HG03354 (cell line): ENCODE data around the gene PDE6B.
A peak's percentile ranks its signal among the peaks of the same experiment; 100 is the strongest.

Experiments used
- ATAC-seq: cut with Tn5 transposase; IDR thresholded peaks from one replicate; pipeline ENCODE4 v1.9.1; 2021; ENCODE audit warnings: mild to moderate bottlenecking; ENCODE audit not compliant: unreplicated experiment, poor library complexity, severe bottlenecking

The PDE6B gene

DNA sequence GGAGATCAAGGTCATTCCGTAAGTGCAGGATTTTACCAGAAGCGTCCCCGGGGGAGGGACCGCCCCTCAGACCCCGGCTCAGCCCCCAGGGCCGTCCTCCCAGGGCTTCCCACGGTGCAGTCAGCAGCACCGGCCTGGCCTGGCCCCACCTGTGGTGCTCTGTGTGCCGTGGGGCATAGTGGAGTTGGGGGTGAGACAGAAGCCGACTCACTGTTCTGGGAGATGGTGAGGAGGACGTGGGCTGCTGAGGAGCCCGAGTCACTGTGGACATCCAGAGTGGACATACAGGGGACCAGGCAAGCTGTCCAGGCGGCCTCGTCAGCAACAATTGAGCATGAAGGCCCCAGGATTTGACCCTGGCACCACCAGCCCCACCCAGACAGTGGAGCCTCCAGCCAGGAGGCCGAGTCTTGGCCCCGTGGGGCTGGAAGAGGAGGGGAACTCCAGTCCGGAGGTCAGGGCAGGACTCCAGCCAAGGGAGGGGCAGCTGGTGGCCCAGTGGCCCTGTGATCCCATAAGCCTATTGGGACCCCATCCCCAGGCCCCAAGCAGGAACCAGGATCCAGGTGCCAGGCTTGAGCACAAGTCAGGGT, 29.6 kb downstream of the PDE6B start:
- ATAC-seq = no peak

DNA sequence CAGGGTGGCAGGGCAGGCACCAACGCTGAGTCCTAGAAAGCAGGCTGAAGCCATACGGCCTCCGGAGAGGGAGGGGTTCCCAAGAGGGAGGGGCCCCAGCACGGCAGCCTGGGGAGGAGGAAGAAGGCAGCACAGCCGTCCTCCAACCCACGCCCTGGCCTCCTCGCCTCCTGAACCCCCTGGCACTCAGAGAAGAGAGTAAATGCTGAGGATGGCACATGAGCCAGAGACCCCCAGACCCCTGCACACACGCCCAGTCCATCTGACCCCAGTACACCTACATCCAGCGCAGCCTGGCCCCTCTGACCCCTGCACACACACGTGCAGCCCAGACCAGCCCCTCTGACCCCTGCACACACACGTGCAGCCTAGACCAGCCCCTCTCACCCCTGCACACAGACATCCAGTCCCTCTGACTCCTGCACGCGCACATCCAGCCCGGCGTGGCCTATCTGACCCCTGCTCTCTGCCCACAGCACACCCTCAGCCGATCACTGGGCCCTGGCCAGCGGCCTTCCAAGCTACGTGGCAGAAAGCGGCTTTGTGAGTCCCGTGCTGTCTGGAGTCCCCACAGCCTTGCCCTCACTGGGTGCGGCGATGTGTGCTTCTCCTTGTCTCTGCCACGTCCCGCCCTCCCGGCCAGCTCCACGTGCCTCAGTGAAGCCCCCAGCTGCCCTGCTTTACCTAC, 30.2 kb downstream of the PDE6B start:
- no peak for ATAC-seq

DNA sequence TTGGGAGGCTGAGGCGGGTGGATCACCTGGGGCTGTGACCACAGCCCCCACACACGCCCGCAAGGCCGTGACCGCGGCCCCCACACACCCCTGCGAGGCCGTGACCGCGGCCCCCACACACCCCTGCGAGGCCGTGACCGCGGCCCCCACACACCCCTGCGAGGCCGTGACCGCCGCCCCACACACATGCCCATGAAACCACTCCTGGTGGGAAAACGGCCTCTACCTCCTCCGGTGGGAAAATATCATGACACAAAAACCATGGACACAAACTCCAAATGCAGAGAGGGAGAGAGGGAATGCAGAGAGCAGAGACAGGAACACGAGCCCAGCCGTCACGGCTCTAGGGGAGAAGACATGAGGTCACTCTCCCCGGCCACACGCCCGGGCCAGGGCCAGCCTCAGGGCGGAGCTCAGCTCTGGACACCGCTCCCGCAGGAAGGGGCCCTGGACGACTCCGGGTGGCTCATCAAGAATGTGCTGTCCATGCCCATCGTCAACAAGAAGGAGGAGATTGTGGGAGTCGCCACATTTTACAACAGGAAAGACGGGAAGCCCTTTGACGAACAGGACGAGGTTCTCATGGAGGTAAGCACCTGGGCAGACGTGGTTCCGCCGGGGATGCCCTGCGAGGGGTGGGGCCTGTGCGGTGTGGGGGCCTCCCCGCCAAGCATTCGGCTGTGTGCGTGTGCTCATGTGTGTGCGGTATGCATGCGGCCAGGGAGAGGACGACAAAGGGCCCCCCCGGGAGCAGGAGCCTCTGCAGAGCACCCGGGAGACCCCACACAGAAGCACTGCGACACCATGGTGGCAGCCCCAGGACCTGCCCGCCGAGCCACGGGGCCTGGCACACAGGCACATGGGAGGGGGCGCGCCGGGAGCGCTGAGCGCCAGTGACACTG, 31.3 kb downstream of the PDE6B start:
- no peak for ATAC-seq

DNA sequence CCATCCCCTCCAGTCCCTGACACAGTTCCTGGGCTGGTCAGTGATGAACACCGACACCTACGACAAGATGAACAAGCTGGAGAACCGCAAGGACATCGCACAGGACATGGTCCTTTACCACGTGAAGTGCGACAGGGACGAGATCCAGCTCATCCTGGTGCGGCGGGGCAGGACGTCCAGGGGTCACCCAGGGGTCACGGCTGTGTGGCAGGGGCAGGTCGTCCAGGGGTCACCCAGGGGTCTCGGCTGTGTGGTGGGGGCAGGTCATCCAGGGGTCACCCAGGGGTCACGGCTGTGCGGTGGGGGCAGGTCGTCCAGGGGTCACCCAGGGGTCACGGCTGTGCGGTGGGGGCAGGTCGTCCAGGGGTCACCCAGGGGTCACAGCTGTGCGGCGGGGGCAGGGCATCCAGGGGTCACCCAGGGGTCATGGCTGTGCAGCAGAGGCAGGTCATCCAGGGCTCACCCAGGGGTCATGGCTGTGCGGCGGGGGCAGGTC, 32.0 kb downstream of the PDE6B start:
- ATAC-seq = no peak

DNA sequence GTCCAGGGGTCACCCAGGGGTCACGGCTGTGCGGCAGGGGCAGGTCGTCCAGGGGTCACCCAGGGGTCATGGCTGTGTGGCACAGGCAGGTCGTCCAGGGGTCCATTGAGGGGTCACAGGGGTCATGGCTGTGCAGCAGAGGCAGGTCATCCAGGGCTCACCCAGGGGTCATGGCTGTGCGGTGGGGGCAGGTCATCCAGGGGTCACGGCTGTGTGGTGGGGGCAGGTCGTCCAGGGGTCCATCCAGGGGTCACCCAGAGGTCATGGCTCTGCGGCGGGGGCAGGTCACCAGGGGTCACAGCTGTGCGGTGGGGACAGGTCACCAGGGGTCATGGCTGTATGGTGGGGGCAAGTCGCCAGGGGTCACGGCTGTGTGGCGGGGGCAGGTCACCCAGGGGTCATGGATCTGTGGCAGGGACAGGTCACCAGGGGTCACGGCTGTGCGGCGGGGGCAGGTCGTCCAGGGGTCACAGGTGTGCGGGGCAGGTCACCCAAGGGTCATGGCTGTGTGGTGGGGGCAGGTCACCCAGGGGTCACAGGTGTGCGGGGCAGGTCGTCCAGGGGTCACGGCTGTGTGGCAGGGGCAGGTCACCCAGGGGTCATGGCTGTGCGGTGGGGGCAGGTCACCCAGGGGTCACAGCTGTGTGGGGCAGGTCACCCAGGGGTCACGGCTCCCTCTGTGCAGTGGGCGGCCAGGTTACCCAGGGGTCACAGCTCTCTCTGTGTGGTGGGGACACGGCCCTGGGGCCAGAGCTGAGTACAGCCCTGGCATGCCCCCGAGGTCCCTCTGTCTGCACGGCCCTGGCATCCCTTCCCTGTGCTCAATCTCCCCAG, 32.7 kb downstream of the PDE6B start:
- no peak for ATAC-seq

DNA sequence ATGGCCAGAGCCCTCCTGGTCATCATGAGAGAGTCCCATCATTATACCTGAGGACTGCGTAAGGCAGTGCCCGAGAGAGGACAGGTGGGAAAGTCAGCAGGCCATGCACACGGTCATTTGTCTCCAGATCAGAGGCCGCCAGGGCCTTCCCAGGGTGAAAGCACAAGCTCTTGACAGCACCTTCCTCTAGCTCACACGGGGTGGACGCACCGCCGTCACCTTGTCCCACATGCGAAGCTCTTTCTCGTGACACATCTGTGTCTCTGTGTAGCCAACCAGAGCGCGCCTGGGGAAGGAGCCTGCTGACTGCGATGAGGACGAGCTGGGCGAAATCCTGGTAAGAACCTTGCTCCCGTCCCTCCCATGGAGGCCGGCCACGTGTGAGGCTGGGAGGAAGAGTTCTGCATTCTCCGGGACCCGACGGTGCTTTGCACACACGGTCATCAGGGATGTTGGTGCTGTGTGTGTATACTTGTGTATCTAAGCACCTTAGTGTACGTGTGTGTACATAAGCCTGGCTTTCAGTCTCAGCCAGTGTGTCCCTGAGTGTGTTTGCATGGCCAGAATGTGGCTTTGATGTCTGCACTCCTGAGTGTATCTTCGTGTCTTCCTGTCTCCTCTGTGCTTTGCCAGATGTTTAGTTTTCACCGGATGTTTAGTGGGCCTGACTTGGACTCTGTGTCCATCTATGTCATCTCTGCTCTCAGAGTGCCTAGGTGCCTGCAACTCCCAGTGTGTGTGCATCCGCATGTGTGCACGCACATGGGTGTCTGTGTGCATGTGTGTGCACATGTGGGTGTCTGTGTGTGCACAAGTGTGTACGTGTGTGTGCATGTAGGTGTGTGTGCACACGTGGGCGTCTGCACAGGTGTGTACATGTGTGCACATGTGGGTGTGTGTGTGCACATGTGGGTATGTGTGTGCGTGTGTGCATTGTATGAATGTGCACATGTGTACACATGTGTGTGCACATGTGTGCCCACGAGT, 33.6 kb downstream of the PDE6B start:
- ATAC-seq = no peak

DNA sequence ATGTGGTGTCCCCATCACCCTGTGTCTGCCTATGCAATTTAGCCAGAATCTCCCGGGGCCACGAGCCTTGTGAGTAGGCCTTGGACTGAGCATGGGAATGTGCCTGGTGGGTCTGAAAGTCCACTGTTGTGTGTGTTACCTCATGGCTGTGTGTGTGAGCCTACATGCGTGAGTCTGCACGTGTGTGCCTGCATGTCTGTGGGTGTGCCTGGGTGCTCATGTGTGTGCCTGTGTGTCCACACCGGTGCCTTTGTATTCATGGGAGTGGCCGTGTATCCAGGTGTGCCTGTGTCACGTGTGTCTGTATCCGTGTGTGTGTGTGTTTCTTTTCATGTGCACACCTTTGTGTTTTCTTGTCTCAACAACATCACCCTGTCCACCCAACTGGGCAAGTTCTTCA, 34.5 kb downstream of the PDE6B start:
- no peak for ATAC-seq

DNA sequence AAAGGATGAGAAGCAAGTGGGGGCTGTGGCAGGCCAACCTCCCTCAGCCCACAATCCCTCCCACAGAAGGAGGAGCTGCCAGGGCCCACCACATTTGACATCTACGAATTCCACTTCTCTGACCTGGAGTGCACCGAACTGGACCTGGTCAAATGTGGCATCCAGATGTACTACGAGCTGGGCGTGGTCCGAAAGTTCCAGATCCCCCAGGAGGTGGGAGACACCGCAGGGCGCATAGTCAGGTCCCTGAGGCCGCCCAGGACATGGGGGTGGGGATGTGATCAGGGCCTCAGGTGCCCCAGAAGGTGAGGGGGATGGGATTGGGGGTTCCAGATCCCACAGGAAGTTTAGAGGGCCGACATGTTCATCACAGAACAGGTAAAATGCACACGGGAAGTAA, 35.0 kb downstream of the PDE6B start:
- ATAC-seq = no peak

DNA sequence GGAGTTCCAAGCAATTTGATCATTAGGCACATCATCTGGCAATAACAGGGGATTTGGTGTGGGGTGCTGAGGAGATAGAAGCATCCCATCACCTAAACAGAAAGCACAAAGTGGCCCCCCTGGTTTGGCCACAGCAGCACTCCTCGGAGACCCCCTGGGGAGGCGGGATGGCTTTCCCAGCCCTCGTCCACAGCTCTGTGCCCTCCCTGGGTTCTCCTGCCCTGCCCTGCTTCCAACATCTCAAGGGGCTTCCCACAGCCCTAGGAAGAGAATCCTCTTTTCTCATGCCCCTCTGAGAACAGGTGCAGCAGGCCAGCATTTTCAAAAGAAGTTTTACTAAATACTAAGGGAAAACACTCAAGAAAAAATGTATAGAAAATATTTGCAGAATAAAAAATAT, 35.9 kb downstream of the PDE6B start:
- no peak for ATAC-seq

DNA sequence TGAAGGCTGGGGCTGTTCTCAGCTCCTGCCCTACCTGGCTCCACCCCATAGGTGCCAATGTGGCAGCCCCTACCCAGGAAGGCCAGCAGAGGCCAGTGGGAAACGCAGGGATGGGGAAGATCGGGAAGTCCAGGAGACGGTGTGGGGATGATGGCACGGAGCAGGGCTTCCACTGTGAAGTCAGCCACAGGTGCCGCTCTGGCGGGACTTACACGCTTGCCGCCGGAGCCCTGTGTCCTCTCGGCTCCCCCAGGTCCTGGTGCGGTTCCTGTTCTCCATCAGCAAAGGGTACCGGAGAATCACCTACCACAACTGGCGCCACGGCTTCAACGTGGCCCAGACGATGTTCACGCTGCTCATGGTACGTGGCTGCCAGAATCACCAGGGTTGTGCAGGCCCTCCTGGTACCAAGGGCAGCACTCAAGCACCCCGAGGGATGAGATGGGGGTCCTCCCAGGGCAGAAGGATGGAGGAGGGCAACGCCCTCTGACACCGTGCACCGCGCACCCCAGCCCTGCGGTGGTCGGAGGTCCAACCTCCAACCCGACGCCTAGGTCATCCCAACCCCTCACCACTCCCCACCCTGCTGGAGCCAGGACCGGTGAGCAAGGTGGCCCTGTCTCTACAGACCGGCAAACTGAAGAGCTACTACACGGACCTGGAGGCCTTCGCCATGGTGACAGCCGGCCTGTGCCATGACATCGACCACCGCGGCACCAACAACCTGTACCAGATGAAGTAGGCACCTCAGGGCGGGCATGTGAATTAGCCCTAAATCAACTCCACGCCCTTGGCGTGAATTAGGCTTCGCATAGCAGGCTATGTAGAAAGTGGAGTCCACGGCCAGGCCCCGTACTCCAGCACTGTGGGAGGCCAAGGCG, 36.7 kb downstream of the PDE6B start:
- no peak for ATAC-seq

DNA sequence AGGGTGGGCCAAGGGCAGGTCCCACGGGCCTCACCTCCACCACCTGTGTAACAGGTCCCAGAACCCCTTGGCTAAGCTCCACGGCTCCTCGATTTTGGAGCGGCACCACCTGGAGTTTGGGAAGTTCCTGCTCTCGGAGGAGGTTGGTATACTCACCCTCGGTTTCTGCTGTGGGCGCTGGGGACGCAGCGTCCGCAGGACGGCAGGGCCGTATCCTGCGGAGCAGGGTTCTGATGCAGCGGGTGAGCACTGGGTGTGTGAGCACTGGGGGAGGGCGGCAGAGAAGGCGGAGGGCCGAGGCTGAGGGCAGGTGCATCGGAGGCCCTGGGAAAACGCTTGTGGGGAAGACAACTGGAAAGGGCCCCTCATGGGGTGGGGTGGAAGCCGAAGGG, 37.7 kb downstream of the PDE6B start:
- ATAC-seq = no peak

DNA sequence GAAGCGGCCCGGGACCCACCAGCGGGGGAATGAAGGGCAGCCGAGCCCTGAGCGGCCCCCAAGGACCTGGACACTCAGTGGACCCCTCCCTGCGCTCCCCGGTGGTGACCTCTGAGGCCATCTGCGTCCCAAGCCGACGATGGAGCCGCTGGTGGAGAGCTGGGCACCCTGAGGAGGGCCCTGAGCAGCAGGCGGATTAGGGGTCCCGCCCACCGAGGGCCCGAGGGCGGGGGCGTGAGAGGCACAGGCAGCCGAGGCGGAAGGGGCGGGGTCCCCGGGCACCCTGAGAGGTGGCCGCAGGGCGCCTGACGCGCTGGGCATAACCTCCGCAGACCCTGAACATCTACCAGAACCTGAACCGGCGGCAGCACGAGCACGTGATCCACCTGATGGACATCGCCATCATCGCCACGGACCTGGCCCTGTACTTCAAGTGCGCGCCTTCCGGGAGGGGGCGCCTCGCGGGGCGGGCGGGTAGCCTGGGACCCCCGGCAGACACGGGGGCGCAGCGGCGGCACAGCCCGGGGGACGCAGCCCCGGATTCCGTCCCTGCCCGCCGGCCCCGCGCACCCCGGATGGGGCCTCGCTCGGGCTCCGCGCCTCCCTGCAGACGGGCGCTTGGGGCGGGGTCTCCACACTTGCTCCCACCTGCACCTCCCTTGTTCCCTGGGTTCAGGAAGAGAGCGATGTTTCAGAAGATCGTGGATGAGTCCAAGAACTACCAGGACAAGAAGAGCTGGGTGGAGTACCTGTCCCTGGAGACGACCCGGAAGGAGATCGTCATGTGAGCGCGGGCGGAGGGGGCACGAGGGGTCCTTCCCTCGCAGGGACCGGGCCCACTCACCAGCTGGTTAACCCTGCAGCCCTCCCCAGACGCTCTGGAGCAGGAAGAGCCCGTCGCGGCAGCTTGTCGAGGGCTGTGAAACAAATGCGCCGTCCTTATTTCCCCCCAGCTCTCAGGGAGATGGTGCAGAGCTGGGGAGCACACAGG, 38.4 kb downstream of the PDE6B start:
- peak; percentile 74 for ATAC-seq

DNA sequence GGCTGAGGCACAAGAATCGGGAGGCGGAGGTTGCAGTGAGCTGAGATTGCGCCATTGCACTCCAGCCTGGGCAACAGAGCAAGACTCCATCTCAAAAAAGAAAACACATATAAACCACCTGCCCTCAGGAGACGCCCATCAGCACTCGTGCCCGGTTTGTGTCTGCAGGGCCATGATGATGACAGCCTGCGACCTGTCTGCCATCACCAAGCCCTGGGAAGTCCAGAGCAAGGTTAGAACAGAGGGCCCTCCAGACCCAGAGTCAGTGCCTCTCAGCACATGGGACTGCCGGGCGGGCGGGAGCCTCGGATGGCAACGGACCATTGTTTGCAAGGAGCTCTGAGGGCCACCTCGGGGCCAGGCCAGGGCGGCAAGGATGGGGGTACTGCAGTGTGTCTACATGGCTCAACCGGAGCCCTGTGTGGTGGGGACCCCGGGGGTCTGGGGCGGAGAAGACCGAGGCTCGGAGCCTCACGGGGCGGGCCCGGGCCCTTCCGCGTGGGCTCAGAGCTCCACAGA, 39.4 kb downstream of the PDE6B start:
- no peak for ATAC-seq

DNA sequence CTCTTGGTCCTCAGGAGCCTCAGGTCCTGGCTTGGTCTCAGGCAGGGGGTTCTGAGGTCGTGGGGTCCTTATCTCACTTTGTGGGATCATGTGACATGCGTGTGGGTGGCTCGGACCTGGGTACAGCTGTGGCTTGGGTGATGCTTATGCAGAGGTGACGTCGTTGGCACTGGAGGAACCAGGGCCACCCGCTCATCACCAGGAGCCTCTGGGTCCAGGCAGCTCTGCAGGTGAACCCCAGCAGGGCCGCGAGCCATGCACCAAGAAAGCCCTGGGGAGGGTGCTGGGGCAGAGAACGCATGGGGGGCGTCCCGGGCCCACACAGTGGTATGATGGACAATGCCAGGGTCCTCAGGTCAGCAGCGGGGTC, 40.0 kb downstream of the PDE6B start:
- no peak for ATAC-seq

DNA sequence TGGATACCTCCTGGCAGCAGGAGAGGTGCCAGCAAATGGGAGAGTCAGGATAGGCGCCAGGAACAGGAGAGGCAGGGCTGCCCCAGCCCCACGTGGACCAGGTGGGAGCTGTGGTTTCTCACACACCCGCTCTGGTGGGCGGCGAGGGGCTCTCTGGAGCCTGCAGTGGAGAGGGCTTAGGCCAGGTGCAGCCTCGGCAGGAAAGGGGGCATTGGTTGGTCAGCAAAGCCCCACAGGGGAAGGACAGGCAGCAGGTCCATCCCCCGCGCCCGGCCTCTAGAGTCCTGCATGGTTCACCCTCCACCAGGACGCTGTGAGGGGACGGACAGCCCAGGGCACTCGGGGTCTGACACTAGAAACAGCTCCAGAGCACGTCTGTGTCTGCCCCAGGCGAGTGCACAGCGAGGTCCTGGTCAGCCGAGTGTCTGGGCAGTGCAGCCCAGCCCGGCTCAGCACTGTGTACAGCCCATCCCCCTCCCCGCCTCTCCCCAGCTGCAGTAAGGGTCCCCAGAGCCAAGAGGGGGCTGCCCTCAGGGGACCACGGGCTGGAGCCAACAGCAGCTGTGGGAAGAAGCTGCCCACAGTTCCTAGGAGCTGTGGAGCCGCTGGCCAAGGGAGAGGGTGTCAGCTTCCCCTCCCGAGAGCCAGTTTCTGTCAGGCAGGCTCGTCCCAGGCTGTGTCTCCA, 40.5 kb downstream of the PDE6B start:
- no peak for ATAC-seq

DNA sequence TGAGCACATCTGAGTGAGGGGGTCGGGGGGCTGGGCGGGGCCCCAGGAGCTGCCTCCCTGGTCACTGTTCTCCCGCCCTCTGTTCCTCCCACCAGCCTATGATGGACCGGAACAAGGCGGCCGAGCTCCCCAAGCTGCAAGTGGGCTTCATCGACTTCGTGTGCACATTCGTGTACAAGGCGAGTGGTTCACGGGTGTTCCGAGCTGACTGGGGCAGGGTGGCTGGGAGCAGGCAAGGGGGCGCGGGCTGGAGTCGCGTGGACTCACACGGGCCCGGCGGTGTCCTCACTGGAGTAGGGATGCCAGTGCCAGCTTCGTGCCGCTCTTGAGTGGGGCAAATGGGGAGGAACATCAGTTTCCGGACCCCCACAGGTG, 41.0 kb downstream of the PDE6B start:
- no peak for ATAC-seq
